GM19043 (cell line): ENCODE data around the gene RGS11.

Source experiments
- ATAC-seq: cut with Tn5 transposase; IDR thresholded peaks from one replicate; pipeline ENCODE4 v1.9.1; 2021; ENCODE audit warnings: low read depth; ENCODE audit not compliant: unreplicated experiment

Gene RGS11

GRCh38 chr16:296806-297510 lies 21.2 kb upstream of the RGS11 start:
- ATAC-seq = no peak

- ATAC-seq = no peak
Observed at GRCh38 chr16:296276-296675, 20.5 kb upstream of the RGS11 start.

GRCh38 chr16:293043-293775 lies 17.5 kb upstream of the RGS11 start:
- no peak for ATAC-seq

DNA sequence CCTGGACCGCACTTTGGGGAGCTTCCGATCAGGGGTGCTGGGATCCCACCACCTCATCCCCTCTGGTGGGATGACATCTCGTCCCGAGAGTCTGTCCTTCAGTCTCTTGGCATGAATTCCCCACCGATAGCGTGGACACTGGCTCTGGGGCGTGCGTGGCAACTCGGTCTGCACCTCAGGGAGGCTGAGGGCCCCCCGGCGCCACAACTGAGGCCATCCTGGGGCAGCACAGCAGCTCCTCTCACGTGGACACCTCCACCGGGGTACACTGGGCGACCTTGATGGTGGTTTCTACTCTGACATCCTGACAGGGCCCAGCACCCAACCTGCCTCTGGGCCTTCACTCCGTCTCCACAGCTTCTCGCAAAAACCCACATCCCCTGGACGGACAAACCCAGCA lies 15.8 kb upstream of the RGS11 start:
- ATAC-seq = no peak

- no peak for ATAC-seq
Observed at GRCh38 chr16:290681-291405, 15.1 kb upstream of the RGS11 start.

- ATAC-seq = no peak
Observed at GRCh38 chr16:290015-290680, 14.4 kb upstream of the RGS11 start.

- ATAC-seq = no peak
Observed at GRCh38 chr16:289395-289997, 13.8 kb upstream of the RGS11 start.

- no peak for ATAC-seq
Observed at GRCh38 chr16:287981-288920, 12.5 kb upstream of the RGS11 start.

GRCh38 chr16:287298-287811 lies 11.6 kb upstream of the RGS11 start:
- ATAC-seq = no peak

GRCh38 chr16:286491-287297 lies 10.9 kb upstream of the RGS11 start:
- no peak for ATAC-seq

GRCh38 chr16:285146-286055 lies 9.7 kb upstream of the RGS11 start:
- ATAC-seq = no peak

DNA sequence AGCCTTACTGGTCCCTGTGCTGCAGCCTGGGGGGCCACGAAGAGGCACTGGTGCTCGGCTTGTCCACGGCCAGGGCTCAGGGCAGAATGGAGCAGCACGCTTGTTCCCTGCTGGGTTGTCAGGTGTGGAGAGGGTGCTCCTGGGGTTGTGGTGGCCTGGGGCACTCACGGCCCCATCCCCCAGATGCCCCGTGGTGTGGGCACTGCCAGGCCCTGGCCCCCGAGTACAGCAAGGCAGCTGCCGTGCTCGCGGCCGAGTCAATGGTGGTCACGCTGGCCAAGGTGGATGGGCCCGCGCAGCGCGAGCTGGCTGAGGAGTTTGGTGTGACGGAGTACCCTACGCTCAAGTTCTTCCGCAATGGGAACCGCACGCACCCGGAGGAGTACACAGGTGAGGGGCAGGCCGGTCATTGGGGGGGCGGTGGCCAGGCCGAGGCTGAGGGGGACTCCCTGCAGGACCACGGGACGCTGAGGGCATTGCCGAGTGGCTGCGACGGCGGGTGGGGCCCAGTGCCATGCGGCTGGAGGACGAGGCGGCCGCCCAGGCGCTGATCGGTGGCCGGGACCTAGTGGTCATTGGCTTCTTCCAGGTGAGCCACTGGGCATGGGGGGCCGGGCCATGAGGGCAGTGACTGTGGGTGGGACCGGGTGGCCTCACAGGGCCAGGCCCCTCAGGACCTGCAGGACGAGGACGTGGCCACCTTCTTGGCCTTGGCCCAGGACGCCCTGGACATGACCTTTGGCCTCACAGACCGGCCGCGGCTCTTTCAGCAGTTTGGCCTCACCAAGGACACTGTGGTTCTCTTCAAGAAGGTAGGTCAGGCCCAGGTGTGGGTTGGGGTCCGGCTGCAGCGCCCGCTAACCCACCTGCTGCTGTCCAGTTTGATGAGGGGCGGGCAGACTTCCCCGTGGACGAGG lies 8.7 kb upstream of the RGS11 start:
- no peak for ATAC-seq

DNA sequence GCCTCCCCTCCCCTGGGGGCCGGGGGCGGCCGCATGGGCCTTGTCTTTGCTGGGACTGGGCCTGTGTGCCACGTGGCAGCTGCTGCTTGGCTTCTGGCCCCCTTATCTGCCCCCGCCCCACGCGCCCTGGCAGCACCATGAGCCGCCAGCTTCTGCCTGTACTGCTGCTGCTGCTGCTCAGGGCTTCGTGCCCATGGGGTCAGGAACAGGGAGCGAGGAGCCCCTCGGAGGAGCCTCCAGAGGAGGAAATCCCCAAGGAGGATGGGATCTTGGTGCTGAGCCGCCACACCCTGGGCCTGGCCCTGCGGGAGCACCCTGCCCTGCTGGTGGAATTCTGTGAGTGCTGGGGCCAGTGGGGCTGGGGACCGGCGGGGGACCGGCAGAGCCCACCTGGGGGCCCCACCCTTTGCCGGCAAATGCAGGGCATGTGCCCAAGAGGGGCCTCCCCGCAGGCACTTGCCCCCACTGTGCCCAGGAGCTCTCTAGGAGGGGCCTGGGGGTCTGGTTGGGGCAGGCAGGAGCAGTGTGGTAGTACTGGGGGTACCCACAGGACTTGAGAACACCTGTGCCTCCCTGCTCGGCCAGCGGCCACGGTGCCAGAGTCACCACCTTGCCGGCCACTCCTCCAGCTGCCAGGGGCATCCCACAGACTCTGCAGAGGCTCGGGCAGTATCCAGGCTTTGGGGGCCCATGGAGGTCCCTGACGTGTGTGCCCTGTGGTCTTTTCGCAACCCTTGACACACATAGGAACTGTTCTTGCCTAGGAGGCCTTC lies 7.5 kb upstream of the RGS11 start, which contains the start of gene PDIA2:
PDIA2 (plus strand) TSS at position 132 of the 773 bp plus-strand sequence; CDS start at position 138, 6 bp downstream.
- no peak for ATAC-seq

- no peak for ATAC-seq
Observed at GRCh38 chr16:282491-282890, 6.7 kb upstream of the RGS11 start.

- no peak for ATAC-seq
Observed at GRCh38 chr16:281660-282255, 6.0 kb upstream of the RGS11 start.
